Non-pigmented ciliary epithelial cell (primary cell): ENCODE data around the gene TMC1.

ENCODE experiments used
- DNase-seq: peaks from one replicate; pipeline ENCODE4 v3.0.0-alpha.2; 2010; ENCODE audit warnings: low read depth

Gene TMC1

GRCh38 chr9:72680593-72681282, 159.3 kb downstream of the TMC1 start:
- no peak for DNase-seq

- no peak for DNase-seq
Observed at GRCh38 chr9:72681283-72681630, 159.8 kb downstream of the TMC1 start.

GRCh38 chr9:72684615-72685014, 163.2 kb downstream of the TMC1 start:
- DNase-seq: no peak

- DNase-seq: no peak
Observed at GRCh38 chr9:72685911-72686310, 164.5 kb downstream of the TMC1 start.

GRCh38 chr9:72687331-72687730, 165.9 kb downstream of the TMC1 start:
- DNase-seq: no peak

GRCh38 chr9:72691671-72692070, 170.3 kb downstream of the TMC1 start:
- no peak for DNase-seq

- DNase-seq: no peak
Observed at GRCh38 chr9:72695365-72695764, 174.0 kb downstream of the TMC1 start.

- DNase-seq: no peak
Observed at GRCh38 chr9:72696511-72696910, 175.1 kb downstream of the TMC1 start.

GRCh38 chr9:72701510-72701909, 180.1 kb downstream of the TMC1 start:
- no peak for DNase-seq

- DNase-seq: no peak
Observed at GRCh38 chr9:72703574-72703973, 182.2 kb downstream of the TMC1 start.

GRCh38 chr9:72704688-72705375, 183.4 kb downstream of the TMC1 start:
- no peak for DNase-seq

GRCh38 chr9:72718503-72718902, 197.1 kb downstream of the TMC1 start:
- DNase-seq: no peak

GRCh38 chr9:72721067-72721466, 199.7 kb downstream of the TMC1 start:
- DNase-seq: no peak

- DNase-seq: peak; percentile 34
Observed at GRCh38 chr9:72726947-72727346, 205.5 kb downstream of the TMC1 start.

- no peak for DNase-seq
Observed at GRCh38 chr9:72728031-72728770, 206.8 kb downstream of the TMC1 start.

- DNase-seq: no peak
Observed at GRCh38 chr9:72733895-72734294, 212.5 kb downstream of the TMC1 start.

GRCh38 chr9:72734631-72735030, 213.2 kb downstream of the TMC1 start:
- DNase-seq: no peak

- no peak for DNase-seq
Observed at GRCh38 chr9:72743836-72744235, 222.4 kb downstream of the TMC1 start.

- no peak for DNase-seq
Observed at GRCh38 chr9:72749276-72749675, 227.9 kb downstream of the TMC1 start.

- no peak for DNase-seq
Observed at GRCh38 chr9:72751541-72751940, 230.1 kb downstream of the TMC1 start.

- DNase-seq: peak; percentile 13
Observed at GRCh38 chr9:72753266-72753893, 232.0 kb downstream of the TMC1 start.

- DNase-seq: no peak
Observed at GRCh38 chr9:72755836-72756235, 234.4 kb downstream of the TMC1 start.

- no peak for DNase-seq
Observed at GRCh38 chr9:72758944-72759343, 237.5 kb downstream of the TMC1 start.
